ENCODE data around the gene F2RL3.
"Not testable (repeated sequence)": the region's sequence is repeated elsewhere in the genome, so short reads cannot be mapped to it uniquely, and the experiment has no call there.

F2RL3 gene

DNA sequence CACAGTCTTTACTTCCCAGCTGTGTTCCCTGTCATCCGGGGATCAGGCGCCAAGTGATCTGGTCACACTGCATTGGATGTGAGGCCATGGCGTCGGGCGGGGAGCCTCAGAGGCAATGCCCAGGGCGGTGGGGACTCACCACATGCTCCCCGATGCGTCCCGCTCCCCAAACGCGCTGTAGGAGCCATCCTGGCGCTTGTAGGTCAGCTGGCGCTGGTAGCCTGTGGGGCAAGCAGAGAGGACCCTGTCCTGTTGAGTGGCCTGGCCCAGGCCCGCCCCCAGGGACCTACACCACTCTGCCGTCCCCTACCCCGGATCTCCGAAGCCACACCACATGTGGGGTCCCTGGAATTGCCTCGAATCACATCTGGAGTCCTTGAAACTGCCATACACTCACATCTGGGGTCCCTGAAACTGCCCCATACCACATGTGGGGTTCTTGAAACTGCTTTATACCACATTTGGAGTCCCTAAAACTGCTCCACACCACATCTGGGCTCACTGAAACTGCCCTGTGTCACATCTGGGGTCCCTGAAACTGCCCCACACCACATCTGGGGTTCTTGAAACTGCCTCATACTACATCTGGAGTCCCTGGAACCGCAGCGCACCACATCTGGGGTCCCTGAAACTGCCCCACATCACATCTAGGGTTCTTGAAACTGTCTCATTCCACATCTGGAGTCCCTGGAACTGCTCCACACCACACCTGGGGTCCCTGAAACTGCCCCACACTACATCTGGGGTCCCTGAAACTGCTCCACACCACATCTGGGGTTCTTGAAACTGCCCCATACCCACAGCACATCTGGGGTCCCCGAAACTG, 33.2 kb downstream of the F2RL3 start:
- no peak for DNase-seq (ENCODE audit: low read depth in 1 of 2, low spot score in 1 of 2)

DNA sequence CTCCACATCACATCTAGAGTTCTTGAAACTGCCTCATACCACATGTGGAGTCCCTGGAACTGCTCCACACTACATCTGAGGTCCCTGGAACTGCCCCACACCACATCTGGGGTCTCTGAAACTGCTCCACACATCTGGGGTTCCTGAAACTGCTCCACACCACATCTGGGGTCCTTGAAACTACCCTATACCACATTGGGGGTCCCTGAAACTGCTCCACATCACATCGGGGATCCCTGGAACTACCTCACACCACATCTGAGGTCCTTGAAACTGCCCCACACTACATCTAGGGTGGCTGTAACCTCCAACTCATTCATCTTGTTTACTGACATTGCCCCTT, 33.8 kb downstream of the F2RL3 start:
- DNase-seq (ENCODE audit: low read depth in 1 of 2, low spot score in 1 of 2), result no peak

DNA sequence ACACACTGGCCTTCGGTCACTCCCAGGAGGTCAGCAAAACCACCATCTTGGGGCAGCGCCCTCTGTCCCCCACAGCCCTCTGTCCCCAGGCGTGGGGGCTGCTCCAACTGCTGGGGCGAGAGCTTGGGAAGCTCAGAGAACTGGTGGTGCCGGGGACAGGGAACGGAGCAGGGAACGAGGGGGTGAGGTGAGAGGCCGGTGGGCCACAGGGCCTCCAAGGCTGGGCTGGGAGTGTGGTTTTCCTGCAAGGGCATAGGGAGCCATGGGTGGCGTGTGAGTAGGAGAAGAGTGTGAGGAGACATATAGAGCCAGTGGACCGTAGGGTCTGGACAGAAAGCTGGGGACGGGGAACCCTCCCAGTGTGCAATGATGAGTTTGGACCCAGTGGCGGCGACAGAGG, 34.1 kb downstream of the F2RL3 start:
- no peak for DNase-seq (ENCODE audit: low read depth in 1 of 2, low spot score in 1 of 2)

DNA sequence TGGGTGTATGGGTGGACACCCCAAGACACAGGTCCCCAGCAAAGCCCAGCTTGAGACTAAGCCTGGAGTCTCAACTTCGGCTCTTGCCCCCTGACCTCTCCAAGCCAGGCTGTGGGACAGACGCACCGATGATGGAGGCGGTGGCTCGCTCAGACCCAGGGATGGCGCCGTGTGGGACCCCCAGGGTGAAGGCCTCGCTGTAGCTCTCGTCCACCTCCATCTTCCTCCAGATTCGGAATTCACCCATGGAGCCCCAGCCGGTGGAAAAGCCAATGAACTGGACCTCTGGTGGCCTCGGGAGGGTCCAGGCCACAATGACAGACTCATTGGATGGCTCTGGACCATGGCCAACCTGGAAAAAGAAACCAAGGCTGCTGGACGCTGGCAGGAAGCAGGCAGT, 39.1 kb downstream of the F2RL3 start:
- no peak for DNase-seq (ENCODE audit: low read depth in 1 of 2, low spot score in 1 of 2)

DNA sequence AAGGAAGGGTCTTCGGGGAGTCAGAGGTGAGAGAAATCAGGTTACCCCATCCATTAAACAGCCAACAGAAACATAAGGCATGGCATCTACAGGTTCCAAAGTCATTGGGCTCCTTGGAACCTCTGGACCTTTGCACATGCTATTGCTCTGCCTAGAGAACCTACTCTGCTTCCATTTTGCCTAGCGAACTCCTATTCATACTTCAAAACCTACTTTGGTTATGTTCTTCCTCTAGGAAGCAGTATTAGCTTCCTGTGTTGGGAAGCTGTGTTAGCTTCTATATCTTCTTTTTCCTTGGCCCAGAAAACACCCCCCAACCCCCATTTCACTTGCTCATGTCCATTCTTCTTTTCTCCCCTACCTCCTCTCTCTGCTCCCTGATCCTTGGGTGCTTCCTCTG, 39.6 kb downstream of the F2RL3 start:
- DNase-seq (ENCODE audit: low read depth in 1 of 2, low spot score in 1 of 2), result no peak

DNA sequence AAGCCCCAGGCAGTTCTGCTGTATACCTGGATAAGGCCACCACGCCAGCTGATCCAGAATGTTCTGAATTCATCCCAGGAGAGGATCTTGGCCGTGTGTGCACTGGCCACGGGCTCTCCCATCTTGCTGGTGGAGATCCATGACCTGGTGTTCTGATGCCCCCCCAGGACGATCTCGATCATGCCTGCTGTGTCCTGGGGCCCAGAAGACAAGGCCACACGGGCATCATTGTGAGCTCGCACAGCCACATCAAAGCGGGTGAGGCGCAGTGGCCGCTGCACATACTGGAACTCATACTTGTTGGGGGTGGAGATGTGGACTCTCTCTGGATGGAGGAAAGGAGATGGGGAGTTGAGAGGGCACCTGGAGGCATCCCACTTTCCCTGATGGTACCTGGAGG, 40.1 kb downstream of the F2RL3 start:
- no peak for DNase-seq (ENCODE audit: low read depth in 1 of 2, low spot score in 1 of 2)

DNA sequence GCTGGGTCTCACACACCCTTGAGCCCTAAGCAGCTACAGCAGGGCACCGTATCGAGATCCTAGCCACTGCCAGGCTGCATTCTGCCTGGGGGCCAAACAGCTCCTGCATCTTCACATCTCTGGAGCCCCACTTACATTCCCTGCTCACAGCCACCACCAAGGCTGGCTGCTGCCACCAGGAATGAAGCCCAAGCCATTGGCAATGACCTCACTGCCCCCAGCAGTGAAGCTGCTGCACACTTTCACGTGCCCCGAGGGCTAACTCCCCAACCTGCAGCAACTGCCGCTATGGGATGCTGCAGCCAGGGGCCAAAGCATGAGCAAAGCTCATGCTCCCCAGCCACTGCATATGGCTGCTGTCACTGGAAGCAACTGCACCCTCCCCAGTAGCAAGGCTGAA, 42.0 kb downstream of the F2RL3 start:
- no peak for DNase-seq (ENCODE audit: low read depth in 1 of 2, low spot score in 1 of 2)

DNA sequence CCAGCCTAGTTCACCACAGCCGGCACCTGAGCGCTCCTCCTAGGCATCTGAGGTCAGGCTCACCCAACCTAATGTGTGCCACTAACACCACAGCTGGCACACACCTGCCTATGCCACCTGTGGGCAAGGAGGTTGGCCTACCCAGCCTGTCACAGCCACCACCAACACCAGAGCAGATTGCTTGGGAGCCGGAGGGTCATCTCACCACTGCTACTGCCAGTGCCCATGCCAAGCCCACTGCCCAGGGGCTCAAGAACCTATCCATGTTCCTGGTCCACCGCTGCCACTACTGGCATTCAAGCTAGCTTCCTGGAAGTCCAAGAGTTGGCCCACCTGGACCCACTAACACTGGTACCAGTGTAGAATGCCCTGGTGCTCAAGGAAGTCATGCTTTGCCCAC, 42.5 kb downstream of the F2RL3 start:
- DNase-seq (ENCODE audit: low read depth in 1 of 2, low spot score in 1 of 2), result no peak

DNA sequence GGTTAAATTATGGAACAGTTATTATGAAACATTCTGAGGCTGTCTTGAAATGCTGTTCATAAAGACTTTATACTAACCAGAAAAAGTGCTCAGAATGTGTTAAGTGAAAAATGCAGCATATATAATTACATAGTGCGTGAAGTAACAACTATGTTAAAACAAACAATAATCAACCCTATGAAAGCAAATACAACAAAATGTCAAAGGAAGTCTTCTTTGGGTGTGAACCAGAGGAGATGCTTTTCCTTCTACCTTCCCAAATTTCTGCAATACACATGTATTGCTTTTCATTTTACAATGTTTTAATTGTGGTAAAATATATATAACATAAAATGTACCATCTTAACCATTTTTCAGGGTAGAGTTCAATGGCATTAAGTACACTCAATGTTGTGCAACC, 45.7 kb downstream of the F2RL3 start:
- DNase-seq (ENCODE audit: low read depth in 1 of 2, low spot score in 1 of 2), result no peak

DNA sequence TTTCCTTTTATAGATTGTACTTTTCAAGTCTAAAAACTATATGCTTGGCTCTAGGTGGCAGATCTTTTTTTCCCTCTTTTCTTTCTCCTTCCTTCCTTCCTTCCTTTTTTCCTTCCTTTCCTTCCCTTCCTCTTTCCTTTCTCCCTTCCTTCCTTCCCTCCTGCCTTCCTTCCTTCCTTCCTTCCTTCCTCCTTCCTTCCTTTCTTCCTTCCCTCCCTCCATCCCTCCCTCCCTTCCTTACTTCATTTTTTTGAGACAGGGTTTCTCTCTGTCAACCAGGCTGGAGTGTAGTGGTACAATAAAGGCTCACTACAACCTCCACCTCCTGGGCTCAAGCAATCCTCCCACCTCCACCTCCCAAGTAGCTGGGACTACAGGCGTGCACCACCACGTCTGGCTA, 48.1 kb downstream of the F2RL3 start:
- no peak for DNase-seq (ENCODE audit: low read depth in 1 of 2, low spot score in 1 of 2)

DNA sequence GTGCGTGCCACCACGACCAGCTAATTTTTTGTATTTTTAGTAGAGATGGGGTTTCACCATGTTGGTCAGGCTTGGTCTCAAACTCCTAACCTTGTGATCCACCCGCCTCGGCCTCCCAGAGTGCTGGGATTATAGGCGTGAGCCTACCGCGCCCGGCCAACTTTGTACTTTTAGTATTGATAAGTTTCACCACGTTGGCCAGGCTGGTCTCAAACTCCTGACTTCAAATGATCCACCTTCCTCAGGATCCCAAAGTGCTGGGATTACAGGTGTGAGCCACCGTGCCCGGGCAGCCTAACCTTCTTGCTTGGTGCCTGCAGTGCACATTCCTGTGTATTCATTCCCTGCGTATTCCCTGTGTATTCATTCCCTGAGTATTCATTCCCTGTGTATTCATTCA, 49.0 kb downstream of the F2RL3 start:
- DNase-seq (ENCODE audit: low read depth in 1 of 2, low spot score in 1 of 2), result not testable (repeated sequence)

DNA sequence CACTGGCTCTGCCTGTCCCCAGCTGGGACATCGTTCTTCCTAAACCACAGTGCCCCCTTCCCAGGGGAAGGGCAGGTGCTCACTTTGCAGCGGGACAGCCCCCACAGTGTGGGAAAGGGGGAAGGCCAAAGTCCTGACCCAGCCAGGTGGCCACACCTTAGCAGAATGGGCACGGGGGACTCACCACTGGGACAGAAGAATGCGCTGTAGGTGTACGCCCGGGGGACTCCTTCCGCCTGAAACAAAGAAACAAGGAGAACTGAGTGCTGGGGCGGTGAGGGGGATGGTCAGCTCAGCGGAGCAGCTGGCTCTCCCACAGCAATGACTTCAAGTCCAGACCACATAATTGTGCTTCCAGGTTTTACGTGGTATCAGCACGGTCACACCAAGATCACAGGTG, 49.4 kb downstream of the F2RL3 start:
- DNase-seq (ENCODE audit: low read depth in 1 of 2, low spot score in 1 of 2), result no peak

DNA sequence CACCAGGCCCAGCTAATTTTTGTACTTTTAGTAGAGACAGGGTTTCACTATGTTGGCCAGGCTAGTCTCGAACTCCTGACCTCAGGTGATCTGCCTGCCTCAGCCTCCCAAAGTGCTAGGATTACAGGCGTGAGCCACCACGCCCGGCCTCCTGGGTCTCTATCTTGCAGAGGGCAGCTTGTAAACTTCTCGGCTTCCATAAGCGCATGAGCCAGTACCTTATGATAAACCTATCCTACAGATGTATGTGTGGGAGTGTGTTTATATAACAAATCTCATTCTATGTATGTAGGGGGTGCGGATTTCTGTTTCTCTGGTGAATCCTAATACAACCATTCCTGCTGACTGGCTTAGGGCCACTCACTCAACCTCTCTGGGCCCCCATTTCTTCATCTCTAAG, 51.3 kb downstream of the F2RL3 start:
- not testable (repeated sequence) for DNase-seq (ENCODE audit: low read depth in 1 of 2, low spot score in 1 of 2)

DNA sequence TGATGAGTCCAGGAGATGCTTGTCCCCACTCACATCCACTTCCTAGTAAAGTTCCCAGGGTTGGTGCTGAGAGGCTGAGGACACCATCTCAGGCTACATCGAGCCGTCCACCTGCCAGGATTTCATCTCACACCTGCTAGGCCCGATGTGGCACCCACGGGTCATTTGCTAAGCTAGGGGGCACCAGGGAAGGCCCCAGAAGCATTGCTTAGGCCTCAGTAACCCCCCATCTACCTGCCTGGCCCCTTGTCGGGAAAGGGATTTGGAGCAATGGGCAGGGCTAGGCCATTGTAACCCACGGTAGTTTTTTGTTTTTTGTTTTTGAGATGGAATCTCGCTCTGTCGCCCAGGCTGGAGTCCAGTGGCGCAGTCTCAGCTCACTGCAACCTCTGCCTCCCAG, 51.8 kb downstream of the F2RL3 start:
- no peak for DNase-seq (ENCODE audit: low read depth in 1 of 2, low spot score in 1 of 2)
